Measurements from ENCODE around the gene NMS.

GRCh38 chr2:100494712-100495111 is 24.4 kb downstream of the NMS start:
- TF ChIP-seq CTCF (IDR thresholded peaks at IDR 0.05; ENCODE audit: low read length) (no peak), EZH2 (IDR thresholded peaks at IDR 0.05; ENCODE audit: borderline replicate concordance, low read length) (no peak)
